ENCODE results near the gene KCNG2.

DNA sequence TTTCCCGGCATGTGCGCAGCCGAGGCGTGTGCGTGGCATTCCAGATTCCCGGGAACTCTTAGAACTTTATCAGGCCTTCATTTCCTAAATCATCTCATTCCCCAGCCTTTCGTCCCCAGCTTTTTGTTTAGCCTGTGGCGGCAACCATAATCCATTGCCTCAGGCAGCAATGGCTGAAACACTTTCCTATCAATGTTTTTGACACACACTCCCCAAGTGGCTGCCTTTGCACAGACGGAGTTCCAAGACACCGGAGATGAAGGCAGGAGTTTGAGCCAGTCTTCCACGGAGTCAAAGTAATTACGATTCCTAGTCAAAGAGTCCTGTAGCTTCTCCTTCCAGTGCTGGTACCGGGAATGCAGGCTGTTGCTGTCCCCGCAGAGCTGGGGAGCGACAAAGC is 64.8 kb downstream of the KCNG2 start:
- TF ChIP-seq, protein P1, sequence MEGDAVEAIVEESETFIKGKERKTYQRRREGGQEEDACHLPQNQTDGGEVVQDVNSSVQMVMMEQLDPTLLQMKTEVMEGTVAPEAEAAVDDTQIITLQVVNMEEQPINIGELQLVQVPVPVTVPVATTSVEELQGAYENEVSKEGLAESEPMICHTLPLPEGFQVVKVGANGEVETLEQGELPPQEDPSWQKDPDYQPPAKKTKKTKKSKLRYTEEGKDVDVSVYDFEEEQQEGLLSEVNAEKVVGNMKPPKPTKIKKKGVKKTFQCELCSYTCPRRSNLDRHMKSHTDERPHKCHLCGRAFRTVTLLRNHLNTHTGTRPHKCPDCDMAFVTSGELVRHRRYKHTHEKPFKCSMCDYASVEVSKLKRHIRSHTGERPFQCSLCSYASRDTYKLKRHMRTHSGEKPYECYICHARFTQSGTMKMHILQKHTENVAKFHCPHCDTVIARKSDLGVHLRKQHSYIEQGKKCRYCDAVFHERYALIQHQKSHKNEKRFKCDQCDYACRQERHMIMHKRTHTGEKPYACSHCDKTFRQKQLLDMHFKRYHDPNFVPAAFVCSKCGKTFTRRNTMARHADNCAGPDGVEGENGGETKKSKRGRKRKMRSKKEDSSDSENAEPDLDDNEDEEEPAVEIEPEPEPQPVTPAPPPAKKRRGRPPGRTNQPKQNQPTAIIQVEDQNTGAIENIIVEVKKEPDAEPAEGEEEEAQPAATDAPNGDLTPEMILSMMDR (conservative IDR thresholded peaks at IDR 0.05; ENCODE audit: low read length) = no peak
- no peak for TF ChIP-seq EZH2phosphoT487 (IDR thresholded peaks at IDR 0.05; ENCODE audit: borderline replicate concordance)

All from Loucy (cell line).